Measurements from ENCODE around the gene SLC49A4. TPM values are rescaled to one million over a fixed set of nuclear protein-coding genes. Genes with fewer than 3 reads are reported as not detected.

The SLC49A4 gene
- total RNA-seq, 1 experiment from 2014 or later = 10.2 TPM

- no peak for TF ChIP-seq ZBTB21 (CRISPR knock-in tag; IDR thresholded peaks at IDR 0.05; ENCODE audit: borderline replicate concordance)
- TF ChIP-seq NR1H2 (CRISPR knock-in tag; IDR thresholded peaks at IDR 0.05) = no peak
- TF ChIP-seq AFF4 (CRISPR knock-in tag; IDR thresholded peaks at IDR 0.05; ENCODE audit: borderline replicate concordance) = no peak
- TF ChIP-seq USF2 (CRISPR knock-in tag; IDR thresholded peaks at IDR 0.05) = no peak
- no peak for TF ChIP-seq IRF2 (CRISPR knock-in tag; IDR thresholded peaks at IDR 0.05; ENCODE audit: borderline replicate concordance, low read depth)
- no peak for TF ChIP-seq ZNF281 (CRISPR knock-in tag; IDR thresholded peaks at IDR 0.05)
- no peak for TF ChIP-seq ATF6 (CRISPR knock-in tag; IDR thresholded peaks at IDR 0.05)
- no peak for TF ChIP-seq ELF4 (CRISPR knock-in tag; IDR thresholded peaks at IDR 0.05; ENCODE audit: low read depth)
- TF ChIP-seq OVOL2 (CRISPR knock-in tag; IDR thresholded peaks at IDR 0.05; ENCODE audit: borderline replicate concordance) = no peak
- no peak for TF ChIP-seq ETV6 (CRISPR knock-in tag; IDR thresholded peaks at IDR 0.05)
- TF ChIP-seq FOXK1 (CRISPR knock-in tag; IDR thresholded peaks at IDR 0.05) = no peak
Measured at GRCh38 chr3:122816587-122816986, 21.7 kb downstream of the SLC49A4 start (continued).

GRCh38 chr3:122824465-122825381, 29.9 kb downstream of the SLC49A4 start:
- ATAC-seq = no peak
- no peak overlapping the region; the same call in 1 of the 2 replicates for H3K27ac Mint-ChIP-seq
- H3K27me3 Mint-ChIP-seq (ENCODE audit: low read depth) = no peaks in the 10 kb centered on the region
- POLR2A ChIA-PET = no interaction called here
- H3K4me3 Mint-ChIP-seq = no peak overlapping the region
- CTCF ChIA-PET = interaction anchor here (1.6 kb wide), 1 partner anchor 70 kb away, joined by 3 read pairs; no protein-coding TSS in a partner anchor
- H3K36me3 Mint-ChIP-seq = no peaks in the 10 kb centered on the region
- DNase-seq (ENCODE audit: low spot score) = no peak
- no peaks in the 10 kb centered on the region for H3K4me1 Mint-ChIP-seq
- H3K9me3 Mint-ChIP-seq = no peaks in the 10 kb centered on the region
- no peak for TF ChIP-seq ZNF416 (CRISPR knock-in tag; IDR thresholded peaks at IDR 0.05)
- no peak for TF ChIP-seq USF2 (CRISPR knock-in tag; IDR thresholded peaks at IDR 0.05)
- no peak for TF ChIP-seq ERG (CRISPR knock-in tag; IDR thresholded peaks at IDR 0.05)
- no peak for TF ChIP-seq MAX (CRISPR knock-in tag; IDR thresholded peaks at IDR 0.05)
- no peak for TF ChIP-seq FOXP1 (CRISPR knock-in tag; IDR thresholded peaks at IDR 0.05; ENCODE audit: borderline replicate concordance)
- no peak for TF ChIP-seq ZNF671 (CRISPR knock-in tag; IDR thresholded peaks at IDR 0.05)
- no peak for TF ChIP-seq TEAD4 (CRISPR knock-in tag; IDR thresholded peaks at IDR 0.05)
- TF ChIP-seq JUN (CRISPR knock-in tag; IDR thresholded peaks at IDR 0.05) = no peak
- no peak for TF ChIP-seq SP1 (CRISPR knock-in tag; conservative IDR thresholded peaks at IDR 0.05)
- TF ChIP-seq TEAD1 (CRISPR knock-in tag; IDR thresholded peaks at IDR 0.05) = no peak
- TF ChIP-seq FOXP4 (CRISPR knock-in tag; IDR thresholded peaks at IDR 0.05) = no peak
